Rectal smooth muscle tissue (tissue), 1 donor: Measurements from ENCODE around the gene BIN2.
"Not testable (repeated sequence)": the region's sequence is repeated elsewhere in the genome, so short reads cannot be mapped to it uniquely, and the experiment has no call there.

ENCODE experiments used
- H3K27ac ChIP-seq: one replicate; pipeline ENCODE4 v1.7.0; 2013; ENCODE audit warnings: low read depth, low read length, inconsistent platforms
- H3K27me3 ChIP-seq: one replicate; pipeline ENCODE4 v1.7.0; 2013; ENCODE audit warnings: low read length; ENCODE audit not compliant: control insufficient read depth, insufficient read depth
- H3K36me3 ChIP-seq: one replicate; pipeline ENCODE4 v1.7.0; 2013; ENCODE audit warnings: low read length; ENCODE audit not compliant: control insufficient read depth, insufficient read depth
- H3K4me1 ChIP-seq: one replicate; pipeline ENCODE4 v1.7.0; 2013; ENCODE audit warnings: low read length; ENCODE audit not compliant: control insufficient read depth, insufficient read depth
- H3K4me3 ChIP-seq: one replicate; pipeline ENCODE4 v1.7.0; 2013; ENCODE audit warnings: low read length
- H3K9ac ChIP-seq: one replicate; pipeline ENCODE4 v1.7.0; 2013; ENCODE audit warnings: low read length

The BIN2 gene

DNA sequence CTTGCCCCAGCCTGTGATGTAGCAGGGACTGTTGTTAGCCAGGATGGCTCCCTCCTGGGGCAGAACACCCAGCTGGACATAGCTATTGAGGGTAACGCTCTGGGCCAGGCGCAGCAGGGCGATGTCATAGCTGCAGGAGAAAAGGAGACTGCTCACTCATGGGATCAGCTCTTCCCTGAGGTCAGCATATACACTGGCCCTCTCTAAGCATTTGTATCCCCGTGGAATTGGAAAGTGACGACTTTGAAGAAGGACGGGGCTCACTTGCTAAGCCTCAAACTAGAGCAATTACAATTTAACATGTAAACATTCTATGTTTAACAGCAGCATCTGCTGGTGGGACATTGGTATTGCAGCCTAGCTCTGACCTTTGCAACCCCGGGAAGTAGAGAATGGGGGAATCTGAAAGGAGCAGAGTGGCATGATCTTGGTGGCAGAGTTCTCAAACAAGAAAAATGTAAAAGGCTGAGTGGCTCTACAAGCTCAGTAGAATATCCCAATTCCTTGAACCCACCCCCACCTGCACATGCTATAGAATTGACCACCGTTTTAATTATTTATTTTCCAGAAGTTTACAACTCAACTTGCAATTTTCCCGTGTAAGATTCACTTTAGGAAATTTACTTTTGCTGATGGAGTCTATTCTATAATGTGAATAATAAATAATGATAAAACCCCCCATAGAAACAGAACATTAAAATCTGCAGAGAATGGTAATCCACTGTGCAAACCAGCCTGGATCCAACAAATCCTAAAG is 17.5 kb upstream of the BIN2 start:
- Histone ChIP-seq H3K9ac (no peak overlapping the region), H3K36me3 (no peaks in the 10 kb centered on the region), H3K27me3 (no peaks in the 10 kb centered on the region), H3K4me3 (no peak overlapping the region), H3K4me1 (no peaks in the 10 kb centered on the region), H3K27ac (no peak overlapping the region)

GRCh38 chr12:51339750-51340149 is 15.8 kb upstream of the BIN2 start:
- H3K27me3 ChIP-seq, result no peaks in the 10 kb centered on the region
- H3K4me3 ChIP-seq, result no peak overlapping the region
- H3K9ac ChIP-seq, result no peak overlapping the region
- H3K36me3 ChIP-seq, result no peaks in the 10 kb centered on the region
- no peaks in the 10 kb centered on the region for H3K4me1 ChIP-seq
- H3K27ac ChIP-seq, result no peak overlapping the region

- not testable (repeated sequence) for H3K36me3 ChIP-seq, H3K9ac ChIP-seq, H3K27ac ChIP-seq, H3K27me3 ChIP-seq, H3K4me1 ChIP-seq, H3K4me3 ChIP-seq
Measured at GRCh38 chr12:51337336-51337735, 13.4 kb upstream of the BIN2 start.

DNA sequence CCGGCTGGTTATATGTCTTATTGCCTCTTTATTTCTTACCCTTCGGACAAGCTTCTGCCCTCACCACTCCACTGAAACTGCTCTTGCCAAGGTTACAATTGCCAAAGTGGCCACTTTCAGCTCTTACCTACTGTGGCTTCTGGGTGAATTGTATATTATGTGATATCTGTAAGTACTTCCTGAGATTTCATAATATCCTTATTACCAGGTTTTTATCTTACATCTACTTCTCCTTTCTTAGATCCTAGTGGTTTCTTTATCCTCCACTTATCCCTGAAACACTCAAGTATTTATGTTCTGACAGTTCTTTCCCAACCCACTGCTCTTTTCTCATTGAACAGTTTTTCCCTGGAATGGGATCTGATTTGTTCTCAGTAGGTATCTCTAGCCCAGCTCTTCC is 12.0 kb upstream of the BIN2 start:
- Histone ChIP-seq H3K27me3 (no peaks in the 10 kb centered on the region), H3K27ac (no peak overlapping the region), H3K4me1 (no peaks in the 10 kb centered on the region), H3K4me3 (no peak overlapping the region), H3K36me3 (no peaks in the 10 kb centered on the region), H3K9ac (no peak overlapping the region)

DNA sequence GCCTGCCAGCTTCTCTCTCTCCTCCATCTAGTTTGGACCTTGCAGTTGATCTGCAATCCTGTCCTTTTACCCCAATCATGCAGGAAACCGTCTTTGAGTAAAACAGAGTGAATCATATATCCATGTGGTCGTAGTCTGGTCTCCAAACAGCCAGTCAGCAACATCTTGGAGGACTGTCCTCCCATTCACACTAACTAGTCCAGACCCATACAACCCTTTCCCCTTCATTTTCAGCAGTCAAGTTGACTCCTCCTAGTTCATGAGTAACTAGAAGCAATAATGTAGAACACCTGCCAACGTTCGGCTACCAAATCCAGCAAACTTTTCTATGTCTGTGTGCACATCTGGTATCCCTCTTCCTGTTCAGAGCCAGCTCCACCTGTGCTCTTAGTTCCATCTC is 10.8 kb upstream of the BIN2 start:
- no peak overlapping the region for H3K27ac ChIP-seq
- no peaks in the 10 kb centered on the region for H3K36me3 ChIP-seq
- H3K4me3 ChIP-seq, result no peak overlapping the region
- no peak overlapping the region for H3K9ac ChIP-seq
- H3K27me3 ChIP-seq, result no peaks in the 10 kb centered on the region
- H3K4me1 ChIP-seq, result no peaks in the 10 kb centered on the region

GRCh38 chr12:51333536-51333935 is 9.6 kb upstream of the BIN2 start:
- Histone ChIP-seq H3K4me1 (no peaks in the 10 kb centered on the region), H3K4me3 (no peak overlapping the region), H3K27me3 (no peaks in the 10 kb centered on the region), H3K36me3 (no peaks in the 10 kb centered on the region), H3K9ac (no peak overlapping the region), H3K27ac (no peak overlapping the region)

- Histone ChIP-seq H3K36me3 (no peaks in the 10 kb centered on the region), H3K4me1 (no peaks in the 10 kb centered on the region), H3K9ac (no peak overlapping the region), H3K27me3 (no peaks in the 10 kb centered on the region), H3K4me3 (no peak overlapping the region), H3K27ac (no peak overlapping the region)
Measured at GRCh38 chr12:51330186-51330585, 6.2 kb upstream of the BIN2 start.

DNA sequence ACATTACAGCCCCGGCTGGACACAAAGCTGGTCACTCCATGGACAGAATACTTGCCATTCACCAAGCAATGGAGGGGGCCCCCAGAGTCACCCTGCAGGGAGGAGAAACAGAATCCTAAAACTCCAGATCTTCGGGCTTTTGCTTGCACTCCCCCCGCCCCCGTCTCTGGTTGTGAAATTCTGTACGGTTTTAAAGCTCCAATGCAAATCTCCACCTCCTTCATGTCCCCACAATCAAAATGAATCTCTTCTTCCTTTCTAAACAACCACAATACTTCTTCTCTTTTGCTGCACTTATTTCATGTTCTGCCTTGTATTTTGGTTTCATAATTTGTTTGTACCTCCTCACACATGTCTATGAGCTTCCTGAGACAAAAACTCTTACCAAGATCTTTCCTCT is 5.8 kb upstream of the BIN2 start:
- Histone ChIP-seq H3K4me1 (no peaks in the 10 kb centered on the region), H3K36me3 (no peaks in the 10 kb centered on the region), H3K27ac (no peak overlapping the region), H3K9ac (no peak overlapping the region), H3K27me3 (no peaks in the 10 kb centered on the region), H3K4me3 (no peak overlapping the region)

DNA sequence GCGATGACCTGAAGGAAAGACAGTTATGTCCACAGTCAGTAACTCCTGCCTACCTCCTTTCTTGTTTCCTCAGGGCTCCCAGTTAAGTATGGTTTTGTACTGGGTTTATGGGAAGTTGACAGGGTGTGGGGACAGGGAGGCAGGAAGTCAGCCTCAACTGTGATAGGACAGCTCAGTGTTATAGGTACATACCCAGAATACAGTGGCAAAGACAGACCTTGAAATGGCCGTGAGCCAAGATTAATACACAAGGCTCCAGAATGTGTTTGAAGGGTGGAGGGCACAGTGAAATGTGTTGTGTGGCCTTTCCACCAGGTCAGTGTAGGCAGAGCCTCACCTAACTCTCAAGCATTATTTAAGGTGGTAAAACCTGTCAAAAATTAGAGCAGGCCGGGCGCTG is 4.6 kb upstream of the BIN2 start:
- H3K9ac ChIP-seq, result no peak overlapping the region
- H3K4me1 ChIP-seq, result no peaks in the 10 kb centered on the region
- H3K36me3 ChIP-seq, result no peaks in the 10 kb centered on the region
- H3K27ac ChIP-seq, result no peak overlapping the region
- no peak overlapping the region for H3K4me3 ChIP-seq
- H3K27me3 ChIP-seq, result no peaks in the 10 kb centered on the region

GRCh38 chr12:51326698-51327439 is 2.9 kb upstream of the BIN2 start:
- no peak overlapping the region for H3K27ac ChIP-seq

GRCh38 chr12:51324953-51325352 is 979 bp upstream of the BIN2 start:
- Histone ChIP-seq H3K27me3 (no peaks in the 10 kb centered on the region), H3K9ac (no peak overlapping the region), H3K4me3 (no peak overlapping the region), H3K27ac (no peak overlapping the region), H3K4me1 (no peaks in the 10 kb centered on the region), H3K36me3 (no peaks in the 10 kb centered on the region)

More at GRCh38 chr12:51326698-51327439, 2.9 kb upstream of the BIN2 start:
- no peak overlapping the region for H3K4me3 ChIP-seq
- no peak overlapping the region for H3K9ac ChIP-seq
- H3K4me1 ChIP-seq, result no peaks in the 10 kb centered on the region
- H3K36me3 ChIP-seq, result no peaks in the 10 kb centered on the region
- H3K27me3 ChIP-seq, result no peaks in the 10 kb centered on the region

DNA sequence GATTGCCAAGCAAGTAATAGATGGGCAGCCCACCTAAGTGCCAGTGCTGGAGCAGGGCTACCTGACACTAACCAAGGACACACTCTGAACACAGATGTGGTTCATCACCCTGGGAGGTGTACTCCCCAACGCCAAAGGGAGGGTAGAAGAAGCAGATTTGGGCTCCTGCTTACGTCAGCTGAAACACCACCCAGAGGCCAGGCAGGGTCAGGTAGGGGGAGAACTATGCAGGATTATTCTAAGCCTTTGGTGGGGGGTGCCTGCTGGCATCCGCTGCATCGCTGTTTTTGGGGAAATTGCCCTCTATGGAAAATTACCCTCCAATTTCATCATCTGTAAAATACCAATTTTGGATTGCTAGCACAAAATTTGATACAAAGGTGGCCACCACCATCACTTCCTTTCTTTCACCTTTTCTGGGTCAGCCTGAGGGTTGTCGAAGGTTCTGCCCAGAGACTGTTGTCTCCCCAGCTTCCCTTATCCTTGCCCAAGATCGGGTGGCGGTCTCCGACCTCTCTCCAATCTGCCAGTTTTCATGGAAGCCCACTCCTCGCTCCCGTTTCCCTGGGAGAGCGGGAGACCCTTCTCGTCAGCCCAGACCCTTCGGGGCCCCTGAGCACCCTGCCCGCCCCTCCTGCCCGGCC is 535 bp downstream of the BIN2 start:
- Histone ChIP-seq H3K4me3 (peak overlapping the region; percentile 45), H3K27ac (no peak overlapping the region), H3K4me1 (no peaks in the 10 kb centered on the region), H3K36me3 (no peaks in the 10 kb centered on the region), H3K27me3 (no peaks in the 10 kb centered on the region), H3K9ac (no peak overlapping the region)
